Measurements from ENCODE around the gene TSPYL6.

- TF ChIP-seq MYC (IDR thresholded peaks at IDR 0.05; ENCODE audit: low read depth, low read length) (no peak), POLR2AphosphoS5 (IDR thresholded peaks at IDR 0.05; ENCODE audit: insufficient read depth, low read depth, low read length) (no peak), POLR2A (IDR thresholded peaks at IDR 0.05; ENCODE audit: low read depth, low read length) (no peak), FOS (IDR thresholded peaks at IDR 0.05; ENCODE audit: borderline replicate concordance, insufficient read depth, low read length) (no peak), MAX (IDR thresholded peaks at IDR 0.05; ENCODE audit: insufficient read depth, insufficient read length) (no peak), EZH2 (IDR thresholded peaks at IDR 0.05; ENCODE audit: borderline replicate concordance, low read depth, low read length, severe bottlenecking) (no peak)
- TF ChIP-seq, protein P1, sequence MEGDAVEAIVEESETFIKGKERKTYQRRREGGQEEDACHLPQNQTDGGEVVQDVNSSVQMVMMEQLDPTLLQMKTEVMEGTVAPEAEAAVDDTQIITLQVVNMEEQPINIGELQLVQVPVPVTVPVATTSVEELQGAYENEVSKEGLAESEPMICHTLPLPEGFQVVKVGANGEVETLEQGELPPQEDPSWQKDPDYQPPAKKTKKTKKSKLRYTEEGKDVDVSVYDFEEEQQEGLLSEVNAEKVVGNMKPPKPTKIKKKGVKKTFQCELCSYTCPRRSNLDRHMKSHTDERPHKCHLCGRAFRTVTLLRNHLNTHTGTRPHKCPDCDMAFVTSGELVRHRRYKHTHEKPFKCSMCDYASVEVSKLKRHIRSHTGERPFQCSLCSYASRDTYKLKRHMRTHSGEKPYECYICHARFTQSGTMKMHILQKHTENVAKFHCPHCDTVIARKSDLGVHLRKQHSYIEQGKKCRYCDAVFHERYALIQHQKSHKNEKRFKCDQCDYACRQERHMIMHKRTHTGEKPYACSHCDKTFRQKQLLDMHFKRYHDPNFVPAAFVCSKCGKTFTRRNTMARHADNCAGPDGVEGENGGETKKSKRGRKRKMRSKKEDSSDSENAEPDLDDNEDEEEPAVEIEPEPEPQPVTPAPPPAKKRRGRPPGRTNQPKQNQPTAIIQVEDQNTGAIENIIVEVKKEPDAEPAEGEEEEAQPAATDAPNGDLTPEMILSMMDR (IDR thresholded peaks at IDR 0.05; ENCODE audit: extremely low read depth in 1 of 2, insufficient read depth in 1 of 2, low read depth in 1 of 2, low read length in 2 of 2): no peak
Observed at GRCh38 chr2:54274781-54275242, 18.8 kb upstream of the TSPYL6 start.
